Endothelial cell of umbilical vein (primary cell): Measurements from ENCODE around the gene PLAAT1. TPM values are rescaled to one million over a fixed set of nuclear protein-coding genes. Genes with fewer than 3 reads are reported as not detected.

Experiments used
- BruUV-seq: library from RNA; stranded (reverse); fragments of 400-500 nt; replicated peaks from 2 replicates; lab custom pipeline; 2021; lab: Mats Ljungman, UMichigan
- CTCF ChIA-PET: fragments of 300-600, 350-600 bp; sonication (Branson Sonifier 250); formaldehyde crosslinking; loops from one replicate; lab custom pipeline; 2021; ENCODE audit warnings: antibody characterized with exemption, inconsistent platforms; lab: Charles Lee
- POLR2A ChIA-PET: fragments of 300-600, 350-600 bp; sonication (Branson Sonifier 250); formaldehyde crosslinking; loops from one replicate; lab custom pipeline; 2021; ENCODE audit warnings: antibody characterized with exemption, inconsistent platforms; lab: Charles Lee
- DNase-seq: peaks from one replicate; pipeline ENCODE4 v3.0.0-alpha.2; 2011; ENCODE audit warnings: low read depth, low spot score
- FAIRE-seq: peaks from 2 replicates; lab custom pipeline; 2011; peaks lifted over from hg19 to GRCh38; lab: Jason Lieb, UNC
- H2AFZ ChIP-seq: 2 replicates; pipeline ENCODE4 v1.6.0; 2012; ENCODE audit warnings: low read depth, low read length, control low read depth, inconsistent platforms
- H3K27ac ChIP-seq: 2 replicates; pipeline ENCODE4 v1.5.1; 2011; ENCODE audit warnings: low read depth, mild to moderate bottlenecking, control low read depth, low read length, moderate library complexity; ENCODE audit not compliant: insufficient read depth
- H3K27me3 ChIP-seq, 2 experiments: 2 replicates each; pipeline versions ENCODE4 v1.6.0 to v1.6.1; 2011; ENCODE audit warnings: low read length in 2 of 2, mixed read lengths in 1 of 2; ENCODE audit not compliant: control insufficient read depth in 2 of 2, insufficient read depth in 2 of 2
- H3K36me3 ChIP-seq, 2 experiments: 2 replicates in 1 of 2; 3 replicates in 1 of 2; pipeline ENCODE4 v1.5.1; 2011; ENCODE audit warnings: low read length in 2 of 2, mild to moderate bottlenecking in 1 of 2, moderate library complexity in 1 of 2; ENCODE audit not compliant: control insufficient read depth in 2 of 2, insufficient read depth in 2 of 2; ENCODE audit errors: extremely low read depth in 1 of 2
- H3K4me1 ChIP-seq: 3 replicates; pipeline ENCODE4 v1.5.1; 2011; ENCODE audit warnings: mild to moderate bottlenecking, low read length; ENCODE audit not compliant: control insufficient read depth, insufficient read depth; ENCODE audit errors: extremely low read depth
- H3K4me2 ChIP-seq: 2 replicates; pipeline ENCODE4 v1.6.1; 2011; ENCODE audit warnings: low read length, control low read depth, mixed read lengths; ENCODE audit not compliant: insufficient read depth
- H3K4me3 ChIP-seq, 3 experiments: fragments of 200-600 bp in 1 of 3; sonication (generic), shearing (Covaris generic) in 1 of 3; replicated peaks in 1 of 3; 2 replicates each; pipeline ENCODE4 v1.5.1; 2011 to 2016; ENCODE audit warnings: control low read depth in 3 of 3, low read length in 3 of 3, mild to moderate bottlenecking in 2 of 3, inconsistent platforms in 1 of 3, low read depth in 1 of 3, moderate library complexity in 1 of 3; ENCODE audit not compliant: insufficient read depth in 1 of 3
- H3K79me2 ChIP-seq: 2 replicates; pipeline ENCODE4 v1.6.0; 2012; ENCODE audit warnings: low read length, inconsistent platforms; ENCODE audit not compliant: control insufficient read depth, insufficient read depth
- H3K9ac ChIP-seq: replicated peaks from 2 replicates; pipeline ENCODE3; 2011; ENCODE audit warnings: low read length, control low read depth; ENCODE audit not compliant: insufficient read depth; ENCODE audit errors: extremely low read depth
- H3K9me1 ChIP-seq: replicated peaks from 3 replicates; pipeline ENCODE4 v1.6.0; 2011; ENCODE audit warnings: mild to moderate bottlenecking, low read length; ENCODE audit not compliant: control insufficient read depth, insufficient read depth; ENCODE audit errors: extremely low read depth
- H3K9me3 ChIP-seq: replicated peaks from 2 replicates; pipeline ENCODE4 v1.5.1; 2012; ENCODE audit warnings: low read length, inconsistent platforms; ENCODE audit not compliant: control insufficient read depth, insufficient read depth
- H4K20me1 ChIP-seq: replicated peaks from 2 replicates; pipeline ENCODE3; 2011; ENCODE audit warnings: mild to moderate bottlenecking, low read length; ENCODE audit not compliant: control insufficient read depth, insufficient read depth; ENCODE audit errors: extremely low read depth
- EZH2 ChIP-seq: IDR thresholded peaks from 2 replicates; pipeline ENCODE4 v1.6.1; 2012; ENCODE audit warnings: borderline replicate concordance, low read depth, mild to moderate bottlenecking, moderate library complexity, low read length, inconsistent platforms; ENCODE audit not compliant: severe bottlenecking
- FOS ChIP-seq: IDR thresholded peaks from 2 replicates; pipeline ENCODE4 v1.6.1; 2011; ENCODE audit warnings: mild to moderate bottlenecking, low read length, moderate library complexity, borderline replicate concordance; ENCODE audit not compliant: insufficient read depth
- GATA2 ChIP-seq: IDR thresholded peaks from 2 replicates; pipeline ENCODE4 v1.7.0; 2011; ENCODE audit warnings: low read depth, mild to moderate bottlenecking, moderate library complexity, mixed read lengths, low read length; ENCODE audit not compliant: insufficient read length, insufficient read depth
- JUN ChIP-seq: IDR thresholded peaks from 2 replicates; pipeline ENCODE4 v1.6.1; 2011; ENCODE audit warnings: borderline replicate concordance, low read depth; ENCODE audit not compliant: insufficient read length, insufficient read depth
- MYC ChIP-seq: IDR thresholded peaks from one replicate; pipeline ENCODE4 v1.6.1; 2011; ENCODE audit warnings: mild to moderate bottlenecking, low read depth, low read length
- POLR2A ChIP-seq: IDR thresholded peaks from 2 replicates; pipeline ENCODE4 v1.6.1; 2012; ENCODE audit warnings: low read depth, mild to moderate bottlenecking, control low read depth, low read length
- POLR2AphosphoS5 ChIP-seq: IDR thresholded peaks from 2 replicates; pipeline ENCODE4 v1.6.1; 2012; ENCODE audit warnings: low read depth, mild to moderate bottlenecking, control low read depth, low read length, moderate library complexity; ENCODE audit not compliant: insufficient read depth
- dilution Hi-C: fragments of 300-500 bp; cut with MboI; formaldehyde crosslinking; loops from one replicate; pipeline ENCODE4 v1.15.0; 2019; ENCODE audit warnings: low sequenced_read_pairs; ENCODE audit not compliant: extremely low pct_ligation_motif_present
- intact Hi-C: fragments of 100-400 bp; cut with micrococcal nuclease; formaldehyde crosslinking; loops from one replicate; pipeline ENCODE4 v1.10.0; 2022
- polyA plus RNA-seq, 4 experiments: library from polyadenylated mRNA; depleted of rRNA in 3 of 4; stranded (reverse) in 3 of 4; unstranded in 1 of 4; fragments of >200 nt; gene quantifications; 2 replicates each; pipeline versions ENCODE4 v1.2.1 to v1.2.3, GENCODE V29; 2011 to 2012; ENCODE audit warnings: missing spikeins in 1 of 4
- total RNA-seq: library from RNA; stranded (reverse); gene quantifications from 2 replicates; pipeline ENCODE4 v1.2.3, GENCODE V29; 2021
- TF ChIP-seq, protein P1 (sequence below): IDR thresholded peaks from 2 replicates; pipeline ENCODE4 v1.6.1; 2011; ENCODE audit not compliant: insufficient read depth, insufficient read length
- TF ChIP-seq, protein P2 (sequence below), 2 donors: IDR thresholded peaks; 1 replicate in 1 of 2; 2 replicates in 1 of 2; pipeline ENCODE4 v1.5.1; 2011; ENCODE audit warnings: low read length in 2 of 2, mild to moderate bottlenecking in 2 of 2, moderate library complexity in 2 of 2, control low read depth in 1 of 2, inconsistent platforms in 1 of 2, low read depth in 1 of 2; ENCODE audit not compliant: insufficient read depth in 1 of 2; ENCODE audit errors: extremely low read depth in 1 of 2

The PLAAT1 gene
- total and polyA plus RNA-seq, 2 donors (not counting 3 experiments of a cell fraction or from before 2014, with no cell fraction given) = 0.58 to 0.75 TPM

DNA sequence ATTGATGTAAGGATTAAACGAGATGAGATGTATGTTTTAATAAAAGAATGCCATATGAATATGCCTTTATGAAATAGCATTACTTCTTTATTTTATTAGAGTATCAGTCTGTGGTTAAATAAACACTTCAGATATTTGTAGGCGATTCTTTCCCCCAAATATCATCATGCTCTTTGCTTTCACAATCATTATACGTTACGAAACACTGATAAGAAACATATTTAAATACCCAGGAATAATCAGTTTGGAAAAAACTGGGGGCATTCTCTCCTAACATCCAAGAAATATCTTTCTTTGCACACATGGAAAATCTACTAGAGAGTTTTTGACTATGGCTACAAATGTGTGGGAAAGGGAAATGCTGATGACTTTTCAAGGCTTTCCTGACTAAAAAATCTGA lies 4.4 kb upstream of the PLAAT1 start:
- DNase-seq (no peak), FAIRE-seq (no peak)
- dilution Hi-C loops (no loop called here), intact Hi-C loops (no loop called here)
- Histone ChIP-seq H3K4me2 (no peak overlapping the region), H3K4me1 (peaks cover 5% of the 10 kb centered on the region), H3K27me3 (peaks cover 3 to 10% of the 10 kb centered on the region in 2 experiments), H3K9ac (no peak overlapping the region), H3K9me3 (no peaks in the 10 kb centered on the region), H3K79me2 (no peaks in the 10 kb centered on the region), H4K20me1 (no peaks in the 10 kb centered on the region), H3K27ac (no peak overlapping the region), H3K9me1 (no peaks in the 10 kb centered on the region), H2AFZ (no peak overlapping the region), H3K4me3 (no peak overlapping the region), H3K36me3 (no peaks in the 10 kb centered on the region)
- POLR2A ChIA-PET = no interaction called here
- CTCF ChIA-PET = interaction anchor here (1.6 kb wide), 1 partner anchor 12 kb away, joined by 3 read pairs; no protein-coding TSS in a partner anchor
- no peak for TF ChIP-seq FOS
- TF ChIP-seq, protein P1, sequence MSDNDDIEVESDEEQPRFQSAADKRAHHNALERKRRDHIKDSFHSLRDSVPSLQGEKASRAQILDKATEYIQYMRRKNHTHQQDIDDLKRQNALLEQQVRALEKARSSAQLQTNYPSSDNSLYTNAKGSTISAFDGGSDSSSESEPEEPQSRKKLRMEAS = no peak
- TF ChIP-seq MYC = no peak
- no peak for TF ChIP-seq POLR2AphosphoS5
- TF ChIP-seq EZH2 = no peak
- TF ChIP-seq, protein P2, sequence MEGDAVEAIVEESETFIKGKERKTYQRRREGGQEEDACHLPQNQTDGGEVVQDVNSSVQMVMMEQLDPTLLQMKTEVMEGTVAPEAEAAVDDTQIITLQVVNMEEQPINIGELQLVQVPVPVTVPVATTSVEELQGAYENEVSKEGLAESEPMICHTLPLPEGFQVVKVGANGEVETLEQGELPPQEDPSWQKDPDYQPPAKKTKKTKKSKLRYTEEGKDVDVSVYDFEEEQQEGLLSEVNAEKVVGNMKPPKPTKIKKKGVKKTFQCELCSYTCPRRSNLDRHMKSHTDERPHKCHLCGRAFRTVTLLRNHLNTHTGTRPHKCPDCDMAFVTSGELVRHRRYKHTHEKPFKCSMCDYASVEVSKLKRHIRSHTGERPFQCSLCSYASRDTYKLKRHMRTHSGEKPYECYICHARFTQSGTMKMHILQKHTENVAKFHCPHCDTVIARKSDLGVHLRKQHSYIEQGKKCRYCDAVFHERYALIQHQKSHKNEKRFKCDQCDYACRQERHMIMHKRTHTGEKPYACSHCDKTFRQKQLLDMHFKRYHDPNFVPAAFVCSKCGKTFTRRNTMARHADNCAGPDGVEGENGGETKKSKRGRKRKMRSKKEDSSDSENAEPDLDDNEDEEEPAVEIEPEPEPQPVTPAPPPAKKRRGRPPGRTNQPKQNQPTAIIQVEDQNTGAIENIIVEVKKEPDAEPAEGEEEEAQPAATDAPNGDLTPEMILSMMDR (IDR thresholded peaks at IDR 0.05; ENCODE audit: extremely low read depth in 1 of 2, insufficient read depth in 1 of 2, low read depth in 1 of 2, low read length in 2 of 2) = no peak
- TF ChIP-seq GATA2 = no peak
- TF ChIP-seq JUN = no peak
- TF ChIP-seq POLR2A = no peak
- no TSS peak for BruUV-seq
